22Rv1 (cell line): Measurements from ENCODE around the gene ZC3H12C.

ENCODE experiments used
- ZFX ChIP-seq: fragments of 450-650 bp; IDR thresholded peaks from 2 replicates; pipeline ENCODE4 v1.6.1; 2017; ENCODE audit warnings: antibody characterized with exemption, borderline replicate concordance
- TF ChIP-seq, protein P1 (sequence below): fragments of 450-650 bp; IDR thresholded peaks from 2 replicates; pipeline ENCODE4 v1.5.1; 2017; ENCODE audit warnings: mild to moderate bottlenecking

- TF ChIP-seq, protein P1, sequence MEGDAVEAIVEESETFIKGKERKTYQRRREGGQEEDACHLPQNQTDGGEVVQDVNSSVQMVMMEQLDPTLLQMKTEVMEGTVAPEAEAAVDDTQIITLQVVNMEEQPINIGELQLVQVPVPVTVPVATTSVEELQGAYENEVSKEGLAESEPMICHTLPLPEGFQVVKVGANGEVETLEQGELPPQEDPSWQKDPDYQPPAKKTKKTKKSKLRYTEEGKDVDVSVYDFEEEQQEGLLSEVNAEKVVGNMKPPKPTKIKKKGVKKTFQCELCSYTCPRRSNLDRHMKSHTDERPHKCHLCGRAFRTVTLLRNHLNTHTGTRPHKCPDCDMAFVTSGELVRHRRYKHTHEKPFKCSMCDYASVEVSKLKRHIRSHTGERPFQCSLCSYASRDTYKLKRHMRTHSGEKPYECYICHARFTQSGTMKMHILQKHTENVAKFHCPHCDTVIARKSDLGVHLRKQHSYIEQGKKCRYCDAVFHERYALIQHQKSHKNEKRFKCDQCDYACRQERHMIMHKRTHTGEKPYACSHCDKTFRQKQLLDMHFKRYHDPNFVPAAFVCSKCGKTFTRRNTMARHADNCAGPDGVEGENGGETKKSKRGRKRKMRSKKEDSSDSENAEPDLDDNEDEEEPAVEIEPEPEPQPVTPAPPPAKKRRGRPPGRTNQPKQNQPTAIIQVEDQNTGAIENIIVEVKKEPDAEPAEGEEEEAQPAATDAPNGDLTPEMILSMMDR = no peak
- TF ChIP-seq ZFX = no peak
These were observed 19.3 kb downstream of the ZC3H12C start for GRCh38 chr11:110112457-110112856.
